ENCODE results near the gene CCND2.
"Not testable (repeated sequence)": the region's sequence is repeated elsewhere in the genome, so short reads cannot be mapped to it uniquely, and the experiment has no call there.

Gene CCND2

GRCh38 chr12:4243091-4243490, 30.5 kb upstream of the CCND2 start:
- TF ChIP-seq ZNF561 (tag by site-specific recombination; IDR thresholded peaks at IDR 0.05; ENCODE audit: borderline replicate concordance) (no peak), KLF10 (tag by site-specific recombination; IDR thresholded peaks at IDR 0.05) (no peak), ZNF350 (tag by site-specific recombination; IDR thresholded peaks at IDR 0.05) (no peak)
- TF ChIP-seq, protein P1, sequence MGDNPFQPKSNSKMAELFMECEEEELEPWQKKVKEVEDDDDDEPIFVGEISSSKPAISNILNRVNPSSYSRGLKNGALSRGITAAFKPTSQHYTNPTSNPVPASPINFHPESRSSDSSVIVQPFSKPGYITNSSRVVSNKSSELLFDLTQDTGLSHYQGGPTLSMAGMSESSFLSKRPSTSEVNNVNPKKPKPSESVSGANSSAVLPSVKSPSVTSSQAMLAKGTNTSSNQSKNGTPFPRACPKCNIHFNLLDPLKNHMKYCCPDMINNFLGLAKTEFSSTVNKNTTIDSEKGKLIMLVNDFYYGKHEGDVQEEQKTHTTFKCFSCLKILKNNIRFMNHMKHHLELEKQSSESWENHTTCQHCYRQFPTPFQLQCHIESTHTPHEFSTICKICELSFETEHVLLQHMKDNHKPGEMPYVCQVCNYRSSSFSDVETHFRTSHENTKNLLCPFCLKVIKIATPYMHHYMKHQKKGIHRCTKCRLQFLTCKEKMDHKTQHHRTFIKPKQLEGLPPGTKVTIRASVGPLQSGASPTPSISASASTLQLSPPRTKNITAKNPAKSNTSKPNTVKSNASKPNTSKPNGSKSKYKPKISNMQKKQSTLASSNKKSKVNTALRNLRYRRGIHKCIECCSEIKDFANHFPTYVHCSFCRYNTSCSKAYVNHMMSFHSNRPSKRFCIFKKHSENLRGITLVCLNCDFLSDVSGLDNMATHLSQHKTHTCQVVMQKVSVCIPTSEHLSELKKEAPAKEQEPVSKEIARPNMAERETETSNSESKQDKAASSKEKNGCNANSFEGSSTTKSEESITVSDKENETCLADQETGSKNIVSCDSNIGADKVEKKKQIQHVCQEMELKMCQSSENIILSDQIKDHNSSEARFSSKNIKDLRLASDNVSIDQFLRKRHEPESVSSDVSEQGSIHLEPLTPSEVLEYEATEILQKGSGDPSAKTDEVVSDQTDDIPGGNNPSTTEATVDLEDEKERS (tag by site-specific recombination; IDR thresholded peaks at IDR 0.05), result no peak
- CTCF ChIA-PET, result no interaction called here
- POLR2A ChIA-PET, result interaction anchor here (0.8 kb wide), 1 partner anchor 30 kb away, joined by 3 read pairs; the partner anchor contains the start of gene CCND2
- Histone ChIP-seq H3K4me3 (ENCODE audit: low read depth, low read length) (no peak overlapping the region), H3K36me3 (ENCODE audit: control insufficient read depth in 2 of 2, insufficient read depth in 1 of 2, low read length in 2 of 2) (no peaks in the 10 kb centered on the region), H3K27ac (ENCODE audit: extremely low read depth, low read depth, low read length) (no peak overlapping the region), H3K4me1 (ENCODE audit: control insufficient read depth, insufficient read depth, low read length) (no peaks in the 10 kb centered on the region), H3K9me3 (ENCODE audit: control insufficient read depth, insufficient read depth, low read depth, low read length) (no peaks in the 10 kb centered on the region)

DNA sequence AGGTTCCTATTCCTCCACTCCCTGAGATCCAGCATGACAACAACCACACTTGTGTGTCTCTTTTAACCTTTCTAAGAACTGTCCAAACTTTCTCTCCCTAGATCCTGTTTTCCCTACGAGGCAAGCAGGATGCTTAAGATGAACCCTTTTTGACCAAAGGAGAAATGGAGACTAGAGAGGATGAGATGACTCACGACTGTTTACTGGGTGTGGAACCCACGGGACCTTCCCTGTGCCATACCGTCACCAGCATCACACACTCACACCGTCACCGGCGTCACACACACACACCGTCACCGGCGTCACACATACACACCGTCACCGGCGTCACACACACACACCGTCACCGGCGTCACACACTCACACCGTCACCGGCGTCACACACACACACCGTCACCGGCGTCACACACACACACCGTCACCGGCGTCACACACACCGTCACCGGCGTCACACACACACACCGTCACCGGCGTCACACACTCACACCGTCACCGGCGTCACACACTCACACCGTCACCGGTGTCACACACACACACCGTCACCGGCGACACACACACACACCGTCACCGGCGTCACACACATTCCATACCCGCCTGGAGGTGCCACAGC, 30.0 kb upstream of the CCND2 start:
- H3K27ac ChIP-seq (ENCODE audit: extremely low read depth, low read depth, low read length); H3K4me1 ChIP-seq (ENCODE audit: control insufficient read depth, insufficient read depth, low read length); CTCF ChIA-PET; POLR2A ChIA-PET; H3K9me3 ChIP-seq (ENCODE audit: control insufficient read depth, insufficient read depth, low read depth, low read length); H3K36me3 ChIP-seq (ENCODE audit: control insufficient read depth in 2 of 2, insufficient read depth in 1 of 2, low read length in 2 of 2); H3K4me3 ChIP-seq (ENCODE audit: low read depth, low read length): not testable (repeated sequence)

- Histone ChIP-seq H3K36me3 (ENCODE audit: control insufficient read depth in 2 of 2, insufficient read depth in 1 of 2, low read length in 2 of 2) (no peaks in the 10 kb centered on the region), H3K27ac (ENCODE audit: extremely low read depth, low read depth, low read length) (no peak overlapping the region), H3K4me3 (ENCODE audit: low read depth, low read length) (no peak overlapping the region), H3K9me3 (ENCODE audit: control insufficient read depth, insufficient read depth, low read depth, low read length) (no peaks in the 10 kb centered on the region), H3K4me1 (ENCODE audit: control insufficient read depth, insufficient read depth, low read length) (no peaks in the 10 kb centered on the region)
- ChIA-PET POLR2A (no interaction called here), CTCF (no interaction called here)
- TF ChIP-seq ZNF629 (tag by site-specific recombination; IDR thresholded peaks at IDR 0.05), result no peak
- no peak for TF ChIP-seq ZNF623 (tag by site-specific recombination; IDR thresholded peaks at IDR 0.05)
- TF ChIP-seq KLF8 (tag by site-specific recombination; IDR thresholded peaks at IDR 0.05), result no peak
- TF ChIP-seq ZNF473 (tag by site-specific recombination; IDR thresholded peaks at IDR 0.05), result no peak
- TF ChIP-seq ZNF76 (tag by site-specific recombination; IDR thresholded peaks at IDR 0.05; ENCODE audit: borderline replicate concordance, low read depth), result no peak
- no peak for TF ChIP-seq ZNF768 (tag by site-specific recombination; IDR thresholded peaks at IDR 0.05)
- TF ChIP-seq HOXC10 (CRISPR knock-in tag; IDR thresholded peaks at IDR 0.05), result no peak
- no peak for TF ChIP-seq ZNF354C (tag by site-specific recombination; IDR thresholded peaks at IDR 0.05; ENCODE audit: borderline replicate concordance, low read depth)
- TF ChIP-seq IKZF3 (tag by site-specific recombination; IDR thresholded peaks at IDR 0.05), result no peak
- no peak for TF ChIP-seq SCRT1 (tag by site-specific recombination; IDR thresholded peaks at IDR 0.05; ENCODE audit: borderline replicate concordance)
- TF ChIP-seq ZNF184 (tag by site-specific recombination; IDR thresholded peaks at IDR 0.05), result no peak
- no peak for TF ChIP-seq ZNF843 (tag by site-specific recombination; IDR thresholded peaks at IDR 0.05)
- no peak for TF ChIP-seq ZBTB21 (tag by site-specific recombination; IDR thresholded peaks at IDR 0.05)
- TF ChIP-seq, protein P2, sequence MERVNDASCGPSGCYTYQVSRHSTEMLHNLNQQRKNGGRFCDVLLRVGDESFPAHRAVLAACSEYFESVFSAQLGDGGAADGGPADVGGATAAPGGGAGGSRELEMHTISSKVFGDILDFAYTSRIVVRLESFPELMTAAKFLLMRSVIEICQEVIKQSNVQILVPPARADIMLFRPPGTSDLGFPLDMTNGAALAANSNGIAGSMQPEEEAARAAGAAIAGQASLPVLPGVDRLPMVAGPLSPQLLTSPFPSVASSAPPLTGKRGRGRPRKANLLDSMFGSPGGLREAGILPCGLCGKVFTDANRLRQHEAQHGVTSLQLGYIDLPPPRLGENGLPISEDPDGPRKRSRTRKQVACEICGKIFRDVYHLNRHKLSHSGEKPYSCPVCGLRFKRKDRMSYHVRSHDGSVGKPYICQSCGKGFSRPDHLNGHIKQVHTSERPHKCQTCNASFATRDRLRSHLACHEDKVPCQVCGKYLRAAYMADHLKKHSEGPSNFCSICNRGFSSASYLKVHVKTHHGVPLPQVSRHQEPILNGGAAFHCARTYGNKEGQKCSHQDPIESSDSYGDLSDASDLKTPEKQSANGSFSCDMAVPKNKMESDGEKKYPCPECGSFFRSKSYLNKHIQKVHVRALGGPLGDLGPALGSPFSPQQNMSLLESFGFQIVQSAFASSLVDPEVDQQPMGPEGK (tag by site-specific recombination; IDR thresholded peaks at IDR 0.05), result no peak
- no peak for TF ChIP-seq ZNF391 (tag by site-specific recombination; IDR thresholded peaks at IDR 0.05; ENCODE audit: borderline replicate concordance, low read depth)
- TF ChIP-seq, protein P3, sequence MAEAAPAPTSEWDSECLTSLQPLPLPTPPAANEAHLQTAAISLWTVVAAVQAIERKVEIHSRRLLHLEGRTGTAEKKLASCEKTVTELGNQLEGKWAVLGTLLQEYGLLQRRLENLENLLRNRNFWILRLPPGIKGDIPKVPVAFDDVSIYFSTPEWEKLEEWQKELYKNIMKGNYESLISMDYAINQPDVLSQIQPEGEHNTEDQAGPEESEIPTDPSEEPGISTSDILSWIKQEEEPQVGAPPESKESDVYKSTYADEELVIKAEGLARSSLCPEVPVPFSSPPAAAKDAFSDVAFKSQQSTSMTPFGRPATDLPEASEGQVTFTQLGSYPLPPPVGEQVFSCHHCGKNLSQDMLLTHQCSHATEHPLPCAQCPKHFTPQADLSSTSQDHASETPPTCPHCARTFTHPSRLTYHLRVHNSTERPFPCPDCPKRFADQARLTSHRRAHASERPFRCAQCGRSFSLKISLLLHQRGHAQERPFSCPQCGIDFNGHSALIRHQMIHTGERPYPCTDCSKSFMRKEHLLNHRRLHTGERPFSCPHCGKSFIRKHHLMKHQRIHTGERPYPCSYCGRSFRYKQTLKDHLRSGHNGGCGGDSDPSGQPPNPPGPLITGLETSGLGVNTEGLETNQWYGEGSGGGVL (tag by site-specific recombination; IDR thresholded peaks at IDR 0.05), result no peak
- no peak for TF ChIP-seq ZEB2 (tag by site-specific recombination; IDR thresholded peaks at IDR 0.05)
- TF ChIP-seq ZNF530 (tag by site-specific recombination; IDR thresholded peaks at IDR 0.05; ENCODE audit: low read depth), result no peak
- no peak for TF ChIP-seq ZNF548 (tag by site-specific recombination; IDR thresholded peaks at IDR 0.05)
Observed at GRCh38 chr12:4244868-4245267, 28.7 kb upstream of the CCND2 start.

Data from HEK293 (cell line).